UCSD-AML1 (cell line): ENCODE data around the gene CCDC144A.
"Not testable (repeated sequence)": the region's sequence is repeated elsewhere in the genome, so short reads cannot be mapped to it uniquely, and the experiment has no call there.

Source experiments
- DNase-seq: peaks from one replicate; lab custom pipeline; 2025; ENCODE audit not compliant: unreplicated experiment; lab: John Stamatoyannopoulos, UW

Gene CCDC144A

GRCh38 chr17:16751924-16752287 lies 61.9 kb downstream of the CCDC144A start:
- DNase-seq, result not testable (repeated sequence)

- DNase-seq, result not testable (repeated sequence)
Observed at GRCh38 chr17:16757520-16757919, 67.5 kb downstream of the CCDC144A start.

- not testable (repeated sequence) for DNase-seq
Observed at GRCh38 chr17:16758177-16758576, 68.1 kb downstream of the CCDC144A start.

- not testable (repeated sequence) for DNase-seq
Observed at GRCh38 chr17:16768290-16769175, 78.5 kb downstream of the CCDC144A start.

- DNase-seq, result not testable (repeated sequence)
Observed at GRCh38 chr17:16772394-16773145, 82.5 kb downstream of the CCDC144A start.

- not testable (repeated sequence) for DNase-seq
Observed at GRCh38 chr17:16773146-16773522, 83.1 kb downstream of the CCDC144A start.

GRCh38 chr17:16787851-16788250 lies 97.8 kb downstream of the CCDC144A start:
- not testable (repeated sequence) for DNase-seq

GRCh38 chr17:16788889-16789536 lies 99.0 kb downstream of the CCDC144A start:
- not testable (repeated sequence) for DNase-seq

- DNase-seq, result not testable (repeated sequence)
Observed at GRCh38 chr17:16789622-16790021, 99.6 kb downstream of the CCDC144A start.

GRCh38 chr17:16790313-16790871 lies 100.4 kb downstream of the CCDC144A start:
- DNase-seq, result not testable (repeated sequence)

- not testable (repeated sequence) for DNase-seq
Observed at GRCh38 chr17:16794215-16794614, 104.2 kb downstream of the CCDC144A start.

GRCh38 chr17:16795894-16796293 lies 105.9 kb downstream of the CCDC144A start:
- not testable (repeated sequence) for DNase-seq

- DNase-seq, result not testable (repeated sequence)
Observed at GRCh38 chr17:16804851-16805250, 114.8 kb downstream of the CCDC144A start.

GRCh38 chr17:16806599-16806998 lies 116.6 kb downstream of the CCDC144A start:
- not testable (repeated sequence) for DNase-seq

GRCh38 chr17:16807620-16808019 lies 117.6 kb downstream of the CCDC144A start:
- not testable (repeated sequence) for DNase-seq

GRCh38 chr17:16810236-16810635 lies 120.2 kb downstream of the CCDC144A start:
- not testable (repeated sequence) for DNase-seq

- DNase-seq, result peak; percentile 24
Observed at GRCh38 chr17:16812126-16812525, 122.1 kb downstream of the CCDC144A start.

GRCh38 chr17:16814439-16814838 lies 124.4 kb downstream of the CCDC144A start:
- no peak for DNase-seq

GRCh38 chr17:16817201-16817600 lies 127.2 kb downstream of the CCDC144A start:
- DNase-seq, result no peak

- not testable (repeated sequence) for DNase-seq
Observed at GRCh38 chr17:16817940-16818339, 127.9 kb downstream of the CCDC144A start.

- no peak for DNase-seq
Observed at GRCh38 chr17:16818340-16818739, 128.3 kb downstream of the CCDC144A start.
